HG03039 (cell line): ENCODE data around the gene ADAMTSL4.

ENCODE experiments used
- ATAC-seq: cut with Tn5 transposase; IDR thresholded peaks from one replicate; pipeline ENCODE4 v1.9.1; 2021; ENCODE audit warnings: mild to moderate bottlenecking, moderate library complexity; ENCODE audit not compliant: unreplicated experiment

Gene ADAMTSL4

DNA sequence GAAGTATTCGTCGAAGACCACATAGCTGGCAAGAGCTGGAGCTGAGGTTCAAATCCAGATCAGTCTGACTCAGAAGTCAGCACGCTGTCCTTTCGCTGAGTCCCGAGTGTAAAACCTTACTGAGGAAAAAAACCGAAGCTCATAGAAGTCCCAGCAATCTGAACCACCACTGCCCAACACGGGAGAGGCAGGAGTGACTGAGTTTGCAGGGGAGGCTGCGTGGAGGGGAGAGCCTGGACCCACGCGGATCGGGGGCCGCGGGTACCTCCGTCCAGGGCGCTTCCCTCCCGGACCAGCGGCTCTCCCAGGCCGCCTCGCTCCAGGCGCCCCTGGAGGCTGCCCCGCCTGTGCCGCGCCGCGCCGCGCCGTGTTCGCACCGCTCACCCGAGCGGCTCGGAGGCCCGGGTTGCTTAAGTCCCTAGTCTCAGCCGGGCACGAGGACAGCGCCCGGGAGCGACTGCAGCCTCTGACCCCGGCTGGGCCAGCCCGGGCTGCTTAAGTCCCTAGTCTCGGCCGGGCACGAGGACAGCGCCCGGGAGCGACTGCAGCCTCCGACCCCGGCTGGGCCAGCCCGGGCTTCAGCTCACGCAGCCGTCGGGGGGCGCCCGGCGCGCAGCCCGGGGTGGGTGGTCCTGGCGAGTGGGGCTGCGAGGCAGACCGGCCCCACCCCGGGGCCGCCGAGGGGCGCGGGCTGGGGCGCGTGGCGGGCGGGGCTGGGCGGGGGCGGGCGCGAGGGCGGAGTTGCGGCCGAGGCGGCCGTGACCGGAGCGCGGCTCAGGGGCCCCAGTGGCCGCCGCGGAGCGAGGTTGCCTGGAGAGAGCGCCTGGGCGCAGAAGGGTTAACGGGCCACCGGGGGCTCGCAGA lies at the start of gene ADAMTSL4:
ADAMTSL4 (plus strand) TSS at position 777 of the 864 bp plus-strand sequence. CDS start 2,881 bp downstream, outside the sequence.
- no peak for ATAC-seq

DNA sequence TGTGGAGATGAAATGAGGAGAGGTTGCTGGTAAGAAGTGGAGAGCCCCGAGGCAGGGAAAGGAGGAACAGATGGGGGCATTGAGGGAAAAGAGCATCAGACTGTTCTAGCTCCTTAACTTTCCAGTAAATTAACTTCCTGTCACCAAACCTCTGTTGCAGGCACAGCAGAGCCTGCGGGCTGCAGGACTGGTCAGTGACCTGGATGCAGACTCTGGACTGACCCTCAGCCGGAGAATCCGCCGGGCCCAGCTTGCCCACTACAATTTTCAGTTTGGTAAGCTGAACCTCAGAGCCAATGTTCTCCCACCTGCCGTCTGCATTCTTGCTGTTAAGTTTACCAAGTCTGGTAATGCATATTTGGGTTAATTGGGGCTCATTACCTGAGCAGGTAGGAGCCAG lies 43.8 kb upstream of the ADAMTSL4 start:
- no peak for ATAC-seq

DNA sequence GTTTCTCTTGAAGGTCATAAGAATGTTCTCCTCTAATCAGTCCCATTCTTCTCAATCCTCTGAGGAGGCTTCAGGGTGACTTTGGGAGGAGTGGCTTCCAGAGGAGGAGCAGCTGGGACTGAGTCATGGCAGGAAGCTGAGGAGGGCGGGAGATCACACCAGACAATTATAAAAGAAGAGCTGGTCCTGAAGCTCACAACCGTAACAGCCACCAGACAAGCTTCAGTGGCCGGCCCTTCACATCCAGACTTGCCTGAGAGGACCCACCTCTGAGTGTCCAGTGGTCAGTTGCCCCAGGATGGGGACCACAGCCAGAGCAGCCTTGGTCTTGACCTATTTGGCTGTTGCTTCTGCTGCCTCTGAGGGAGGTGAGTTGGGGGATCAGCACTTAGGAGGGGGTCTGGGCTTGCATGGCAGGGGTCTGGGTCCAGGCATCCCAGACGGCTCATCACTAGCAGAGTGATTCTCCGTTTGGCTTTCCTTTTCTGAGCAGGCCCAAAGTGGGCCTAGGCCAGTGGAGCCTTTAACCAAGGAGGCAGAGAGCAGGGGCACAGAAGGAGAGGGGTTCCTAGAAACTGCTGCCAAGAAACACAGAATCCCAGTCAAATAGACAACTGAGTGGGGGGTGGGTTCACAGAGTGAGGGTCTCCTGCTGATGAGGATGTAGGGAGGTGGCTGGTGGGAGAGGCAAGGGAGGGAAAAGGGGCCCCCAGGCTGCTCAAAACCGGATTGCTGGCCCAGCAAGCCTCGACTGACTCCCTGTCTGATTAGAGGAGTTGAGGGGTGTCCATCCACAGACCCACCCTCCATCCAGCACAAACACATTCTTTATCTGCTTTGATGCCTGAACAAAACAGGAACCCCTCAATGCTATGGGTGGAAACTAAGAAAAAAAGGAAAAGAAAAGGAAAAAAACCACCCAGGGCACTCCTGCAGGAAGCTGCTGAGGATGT lies 41.0 kb upstream of the ADAMTSL4 start, which contains the start of gene ECM1:
ECM1 (plus strand) TSS at position 198 of the 953 bp plus-strand sequence; CDS start at position 299, 101 bp downstream.
- ATAC-seq: no peak

DNA sequence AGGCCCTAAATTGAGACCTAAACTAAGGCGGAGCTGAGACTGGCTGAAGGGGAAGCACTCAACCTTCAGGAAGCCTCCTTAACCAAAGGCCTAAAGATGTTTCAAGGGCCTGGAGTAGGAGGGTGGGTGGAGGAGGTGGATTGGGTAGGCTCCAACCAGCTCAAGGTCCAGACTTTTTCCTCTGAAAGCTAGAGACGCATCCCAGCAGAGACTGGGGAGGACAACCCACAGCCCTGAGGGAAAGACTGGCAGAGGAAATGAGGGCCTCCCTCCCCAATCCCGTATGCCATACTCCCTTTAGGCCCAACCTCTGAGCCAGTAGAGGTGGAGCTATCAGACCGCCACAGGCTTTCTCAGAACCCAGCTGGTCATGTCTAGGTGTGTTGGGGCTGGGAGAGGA lies 40.2 kb upstream of the ADAMTSL4 start:
- no peak for ATAC-seq

DNA sequence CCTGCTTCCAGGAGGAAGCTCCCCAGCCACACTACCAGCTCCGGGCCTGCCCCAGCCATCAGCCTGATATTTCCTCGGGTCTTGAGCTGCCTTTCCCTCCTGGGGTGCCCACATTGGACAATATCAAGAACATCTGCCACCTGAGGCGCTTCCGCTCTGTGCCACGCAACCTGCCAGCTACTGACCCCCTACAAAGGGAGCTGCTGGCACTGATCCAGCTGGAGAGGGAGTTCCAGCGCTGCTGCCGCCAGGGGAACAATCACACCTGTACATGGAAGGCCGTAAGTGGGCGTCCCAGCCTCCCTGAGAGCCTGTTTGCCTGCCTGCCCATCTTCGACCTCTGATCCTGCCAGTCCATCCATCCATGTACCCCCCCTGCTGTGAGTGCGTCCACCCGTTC lies 37.7 kb upstream of the ADAMTSL4 start:
- no peak for ATAC-seq

DNA sequence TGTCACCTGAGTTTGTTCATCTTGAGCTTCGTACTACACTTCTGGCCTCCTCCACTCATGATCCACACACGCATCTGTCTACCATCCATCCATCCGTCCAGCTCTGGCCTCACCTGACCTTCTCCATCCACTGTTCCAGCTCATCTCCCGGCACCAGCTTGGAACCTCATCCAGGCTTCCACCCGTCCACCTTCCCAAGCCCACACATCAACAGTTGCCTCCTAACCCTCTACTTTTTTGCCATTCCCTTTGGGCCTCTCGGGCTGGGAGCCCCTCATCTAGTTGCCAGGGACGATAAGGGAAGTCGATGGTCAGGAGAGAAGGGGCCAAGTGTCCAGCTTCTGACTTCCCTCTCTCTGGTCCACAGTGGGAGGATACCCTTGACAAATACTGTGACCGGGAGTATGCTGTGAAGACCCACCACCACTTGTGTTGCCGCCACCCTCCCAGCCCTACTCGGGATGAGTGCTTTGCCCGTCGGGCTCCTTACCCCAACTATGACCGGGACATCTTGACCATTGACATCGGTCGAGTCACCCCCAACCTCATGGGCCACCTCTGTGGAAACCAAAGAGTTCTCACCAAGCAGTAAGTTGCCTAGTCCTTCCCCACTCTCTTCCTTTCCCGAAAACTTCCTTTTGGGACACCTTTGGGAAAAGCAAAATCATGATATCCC lies 37.1 kb upstream of the ADAMTSL4 start:
- no peak for ATAC-seq

DNA sequence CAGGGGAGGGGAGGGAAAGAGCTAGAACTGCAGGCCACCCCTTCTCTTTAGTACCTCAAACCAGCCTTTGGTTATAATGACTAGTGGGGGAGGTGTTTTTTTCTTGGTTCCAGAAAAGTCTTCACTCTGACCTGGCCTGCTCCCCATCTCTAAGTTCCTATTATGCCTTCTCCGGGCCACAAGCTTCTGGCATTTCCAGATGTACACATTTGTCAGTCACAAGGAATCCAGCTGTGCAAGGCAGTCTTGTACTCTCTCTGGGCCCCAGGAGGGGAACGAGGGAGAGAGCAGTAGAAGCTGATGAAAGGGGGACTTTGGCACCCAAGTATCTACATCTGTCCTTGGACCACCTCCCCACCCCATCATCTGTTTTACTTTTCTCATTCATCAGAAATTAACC lies 36.4 kb upstream of the ADAMTSL4 start:
- ATAC-seq: no peak

DNA sequence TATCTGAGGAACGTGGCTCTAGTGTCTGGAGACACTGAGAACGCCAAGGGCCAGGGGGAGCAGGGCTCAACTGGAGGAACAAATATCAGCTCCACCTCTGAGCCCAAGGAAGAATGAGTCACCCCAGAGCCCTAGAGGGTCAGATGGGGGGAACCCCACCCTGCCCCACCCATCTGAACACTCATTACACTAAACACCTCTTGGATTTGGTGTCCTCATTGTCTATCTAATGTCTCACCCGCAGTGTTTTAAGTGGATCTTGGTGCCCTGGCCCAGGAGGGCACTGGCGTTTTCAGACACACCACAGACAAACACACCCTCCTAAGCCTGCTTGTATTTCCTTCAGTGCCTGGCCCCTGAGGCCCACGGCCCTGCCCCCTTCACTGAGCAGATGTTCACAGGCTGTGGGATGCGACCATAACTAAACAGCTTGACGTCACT lies 35.8 kb upstream of the ADAMTSL4 start:
- no peak for ATAC-seq

DNA sequence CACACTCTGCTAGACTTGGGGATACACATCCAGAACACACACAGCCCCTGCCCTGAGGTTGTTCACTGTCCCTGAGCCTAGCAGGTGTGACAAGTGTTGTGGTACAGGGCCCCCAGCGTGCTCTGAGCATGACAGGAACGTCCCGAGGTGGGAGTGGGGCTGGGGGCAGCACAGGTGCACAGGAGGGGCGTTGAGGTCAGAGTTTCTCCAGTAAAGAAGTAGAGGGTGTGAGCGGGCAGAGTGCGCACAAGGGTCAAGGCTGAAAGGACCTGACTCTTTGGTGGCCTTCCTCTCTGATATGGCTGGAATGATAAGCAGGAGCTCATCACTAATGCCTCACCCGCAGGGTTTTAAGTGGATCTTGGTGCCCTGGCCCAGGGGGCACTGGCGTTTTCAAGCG lies 34.9 kb upstream of the ADAMTSL4 start:
- no peak for ATAC-seq

DNA sequence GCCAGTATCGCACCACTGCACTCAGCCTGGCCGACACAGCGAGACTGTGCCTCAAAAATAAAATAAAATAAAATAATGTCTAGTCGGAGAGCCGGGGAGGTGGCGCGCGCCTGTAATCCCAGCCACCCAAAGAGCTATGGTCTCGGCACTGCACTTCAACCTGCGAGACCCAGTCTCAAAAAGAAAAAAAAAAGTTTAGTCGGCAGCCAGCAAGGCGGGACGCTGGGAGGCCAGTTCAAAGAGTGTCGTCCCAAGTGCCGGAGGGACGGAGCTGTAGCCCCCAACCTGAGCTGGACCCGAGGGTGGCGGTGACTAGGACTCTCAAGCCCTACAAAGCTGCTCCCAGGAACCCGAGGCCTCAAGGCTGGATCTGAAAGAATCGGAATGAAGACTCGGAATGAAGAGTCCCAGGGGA lies 34.3 kb upstream of the ADAMTSL4 start:
- ATAC-seq: no peak

DNA sequence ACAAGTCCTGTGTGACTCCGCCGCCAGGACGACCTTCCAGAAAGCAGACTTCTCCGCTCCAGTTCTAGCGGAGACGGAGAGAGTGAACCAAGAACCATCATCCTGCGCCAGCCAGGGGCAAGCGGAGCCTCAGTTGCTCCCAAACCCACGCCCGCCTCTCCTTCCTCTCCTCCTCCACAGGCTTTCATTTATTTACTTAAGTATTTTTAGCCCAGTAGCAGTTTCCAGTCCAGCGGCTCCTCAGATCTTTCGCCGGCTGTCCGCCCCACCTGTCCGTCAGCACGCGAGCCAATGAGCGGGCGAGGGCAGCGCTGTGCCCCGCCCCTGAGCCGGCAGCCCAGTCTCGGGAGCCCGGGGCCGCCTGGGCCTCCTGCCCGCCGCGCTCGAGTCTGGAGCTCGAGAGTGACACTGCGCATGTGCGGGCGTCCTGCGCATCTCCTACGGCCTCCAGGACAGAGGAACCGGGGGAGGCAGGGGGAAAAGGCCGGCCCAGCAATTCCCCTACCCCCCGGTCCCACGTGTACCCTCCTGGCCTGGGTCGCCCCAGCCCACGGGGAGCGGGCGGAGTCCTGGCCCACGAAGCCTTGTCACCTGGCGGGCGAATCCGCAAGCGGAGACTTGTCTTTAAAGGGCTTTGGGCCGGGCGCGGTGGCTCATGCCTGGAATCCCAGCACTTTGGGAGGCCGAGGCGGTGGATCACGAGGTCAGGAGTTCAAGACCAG lies 33.7 kb upstream of the ADAMTSL4 start, which contains the start of gene FALEC:
FALEC (plus strand) TSS at position 425 of the 722 bp plus-strand sequence.
- peak; percentile 95 for ATAC-seq

DNA sequence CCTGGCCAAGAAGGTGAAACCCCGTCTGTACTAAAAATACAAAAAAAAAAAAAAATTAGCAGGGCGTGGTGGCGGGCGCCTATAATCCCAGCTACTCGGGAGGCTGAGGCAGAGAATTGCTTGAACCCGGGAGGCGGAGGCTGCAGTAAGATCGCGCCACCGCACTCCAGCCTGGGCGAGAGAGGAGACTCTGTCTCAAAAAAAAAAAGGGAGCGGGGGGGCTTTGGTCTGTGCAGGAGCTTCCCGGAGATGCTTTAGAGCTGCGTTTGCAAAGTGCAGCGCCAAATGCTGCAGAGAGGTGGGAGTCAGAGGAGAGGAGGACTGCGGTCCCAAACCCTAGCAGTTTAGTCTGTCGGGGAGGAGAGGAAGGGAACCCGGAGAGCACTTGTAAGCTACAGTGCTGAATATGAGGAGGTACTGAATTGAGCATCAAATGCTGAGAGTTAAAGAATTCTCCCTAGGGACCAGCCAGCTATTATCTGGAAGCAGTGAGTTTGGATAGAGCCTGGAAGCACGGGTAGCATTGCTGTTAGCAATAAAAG lies 33.1 kb upstream of the ADAMTSL4 start:
- no peak for ATAC-seq

DNA sequence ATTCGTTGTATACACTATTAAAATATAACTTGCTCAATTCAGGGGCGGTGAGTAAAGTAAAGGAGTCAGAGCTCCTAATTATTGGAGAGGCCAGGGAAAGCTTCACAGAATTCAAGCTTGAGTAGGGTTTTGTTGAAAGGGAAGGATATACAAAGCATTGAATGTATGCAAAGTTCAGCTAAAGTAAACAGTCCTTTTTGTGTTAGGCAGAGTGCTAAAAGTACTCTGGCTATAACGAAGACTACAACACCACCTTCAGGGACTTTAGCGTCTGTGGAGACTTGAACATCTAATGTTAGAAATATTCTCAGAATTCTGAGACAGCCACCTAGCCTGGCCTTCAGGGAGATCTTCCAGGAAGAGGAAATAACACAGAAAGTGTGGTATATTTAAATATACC lies 32.6 kb upstream of the ADAMTSL4 start:
- no peak for ATAC-seq

DNA sequence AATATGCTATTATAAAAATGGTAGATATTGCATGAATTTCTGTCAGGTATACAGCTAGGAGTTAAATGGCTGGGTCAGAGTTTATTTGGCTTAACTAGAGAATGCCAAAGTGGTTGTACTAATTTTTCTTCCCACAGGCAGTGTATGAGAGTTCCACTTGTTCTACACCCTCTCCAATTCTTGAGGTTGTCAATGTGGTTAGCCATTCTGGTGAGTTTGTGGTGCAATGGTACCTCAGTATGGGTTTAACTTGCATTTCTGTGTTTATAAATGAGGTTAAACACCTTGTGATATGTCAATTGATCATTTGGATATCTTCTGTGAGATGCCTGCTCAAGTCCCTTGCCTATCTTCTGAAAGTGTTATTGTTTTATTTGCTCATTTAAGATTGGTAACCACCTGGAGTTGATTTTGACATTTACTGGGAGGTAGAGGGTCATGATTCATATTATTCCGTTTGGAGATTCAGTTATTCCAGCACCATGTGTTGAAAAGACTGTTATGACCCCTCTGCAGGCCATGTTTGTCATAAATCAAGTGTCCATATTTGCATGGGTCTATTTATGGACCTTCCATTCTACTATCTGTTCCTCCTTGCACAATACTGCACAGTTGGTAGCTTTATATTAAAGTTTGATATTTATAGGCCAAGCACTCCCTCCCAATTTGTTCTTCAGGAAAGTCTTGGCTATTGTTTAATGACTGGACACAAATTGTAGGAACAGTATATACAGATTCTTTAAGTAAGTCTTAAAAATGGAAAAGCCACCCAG lies 27.8 kb upstream of the ADAMTSL4 start:
- ATAC-seq: no peak

DNA sequence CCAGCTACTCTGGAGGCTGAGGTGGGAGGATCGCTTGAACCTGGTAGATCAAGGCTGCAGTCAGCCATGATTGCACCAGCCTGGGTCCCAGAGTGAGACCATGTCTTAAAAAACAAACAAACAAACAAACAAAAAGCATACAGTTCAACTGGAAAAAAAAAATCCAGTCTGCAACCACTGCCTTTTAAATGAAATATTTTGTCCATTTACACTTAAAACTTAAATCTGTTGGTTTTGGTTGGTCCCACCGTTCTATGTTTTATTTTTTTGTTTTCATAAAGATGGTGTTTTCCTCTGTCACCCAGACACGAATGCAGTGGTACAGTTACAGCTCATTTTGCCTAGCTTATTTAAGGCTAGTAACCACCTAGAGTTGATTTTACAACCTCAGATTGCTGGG lies 23.9 kb upstream of the ADAMTSL4 start:
- ATAC-seq: no peak

DNA sequence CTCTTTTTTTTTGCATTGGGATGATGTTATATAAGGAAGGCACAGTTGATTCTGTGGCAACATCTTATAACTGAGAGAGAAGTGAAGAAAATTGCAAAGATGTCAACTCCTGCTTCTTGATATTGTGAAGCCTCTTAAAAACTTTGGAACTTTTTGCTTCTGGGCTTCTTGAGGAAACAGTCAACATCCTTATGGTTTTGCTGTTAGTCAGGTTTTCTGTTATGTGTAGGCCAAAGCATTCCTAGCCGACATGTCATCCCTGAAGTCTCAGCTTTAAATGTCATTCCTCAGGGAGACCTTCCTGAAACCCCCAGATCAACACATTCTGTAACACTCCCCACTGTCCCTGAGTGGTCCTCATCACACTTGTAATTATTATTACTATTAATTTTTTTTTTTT lies 21.0 kb upstream of the ADAMTSL4 start:
- ATAC-seq: no peak

DNA sequence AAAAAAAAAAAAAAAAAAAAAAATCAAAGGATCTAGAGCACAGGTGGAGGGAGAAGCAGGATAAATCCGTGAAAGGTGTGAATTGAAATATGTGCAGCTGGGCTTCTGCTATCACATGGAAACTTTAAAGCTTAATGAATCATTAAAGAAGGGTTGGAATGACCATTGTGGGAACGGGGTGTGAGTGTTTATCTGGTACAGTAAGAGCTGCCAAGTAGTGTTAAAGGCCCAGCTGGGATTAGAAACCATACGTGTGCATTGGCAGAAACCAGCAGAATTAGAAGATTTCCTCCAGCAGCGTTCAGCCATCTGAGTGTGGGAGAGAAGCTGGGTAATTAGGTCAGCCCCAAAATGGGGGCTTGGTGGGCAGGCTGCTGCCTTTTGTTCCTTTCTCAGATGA lies 20.2 kb upstream of the ADAMTSL4 start:
- no peak for ATAC-seq

DNA sequence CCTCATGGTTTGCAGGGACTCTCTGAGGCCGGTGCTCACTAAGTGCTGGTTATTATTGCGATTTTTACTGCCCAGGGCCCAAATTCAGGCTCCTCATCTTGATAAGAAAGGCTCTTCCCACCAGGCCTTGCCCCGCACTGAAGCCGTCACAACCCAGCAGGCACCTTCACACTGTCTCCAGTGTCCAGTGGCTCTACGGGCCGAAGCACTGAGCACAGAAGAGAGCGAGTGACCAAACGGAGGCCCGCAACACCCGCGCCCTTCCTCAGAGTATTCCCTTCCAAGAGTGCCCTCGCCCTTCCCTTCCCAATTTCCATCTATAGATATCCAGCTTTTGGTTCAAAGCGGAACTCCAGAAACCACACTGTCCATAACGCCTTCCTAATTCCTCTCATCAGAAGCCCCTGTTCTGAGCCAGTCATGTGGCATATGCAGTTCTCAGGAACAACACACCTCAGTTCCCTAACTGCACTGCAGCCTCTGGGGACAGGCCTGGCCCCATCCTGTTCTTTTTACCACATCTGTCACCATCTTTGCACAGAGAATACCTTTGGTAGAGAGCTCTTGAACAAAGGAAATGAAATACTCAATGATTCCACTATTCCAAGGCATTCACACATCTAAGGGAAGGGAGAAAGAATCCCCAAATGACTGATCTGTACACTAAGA lies 18.6 kb upstream of the ADAMTSL4 start:
- no peak for ATAC-seq

DNA sequence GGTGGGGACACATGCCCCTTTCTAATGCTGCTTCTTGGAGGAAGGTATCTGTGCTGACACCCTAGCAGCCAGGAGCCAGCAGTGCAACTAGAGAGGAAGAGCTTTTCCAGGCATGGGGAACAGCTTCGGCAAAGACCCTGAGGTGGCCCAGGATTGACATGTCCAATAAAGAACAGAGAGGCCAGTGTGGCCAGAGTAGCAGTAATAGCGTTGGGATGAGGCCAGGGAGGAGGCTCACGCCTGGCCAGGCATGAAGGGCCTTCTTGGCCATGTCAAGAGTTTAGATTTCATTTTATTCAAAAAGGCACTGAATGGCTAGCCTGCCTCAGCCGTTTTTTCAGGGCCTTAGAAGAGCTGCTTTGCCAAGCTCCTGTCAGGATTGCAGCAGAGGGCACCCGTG lies 16.3 kb upstream of the ADAMTSL4 start:
- ATAC-seq: no peak
